Suprapubic skin (tissue), 4 donors: ENCODE measurements around the gene KCNJ9. TPM values are rescaled to one million over a fixed set of nuclear protein-coding genes. Genes with fewer than 3 reads are reported as not detected.

ENCODE experiments used
- DNase-seq, 2 donors: peaks; one replicate each; pipeline ENCODE4 v3.0.0-alpha.2; 2019; ENCODE audit warnings: low spot score in 2 of 2
- H3K27ac ChIP-seq: fragments of 200-600 bp; sonication (generic); one replicate; pipeline ENCODE4 v1.5.1; 2019
- H3K27me3 ChIP-seq: fragments of 200-600 bp; sonication (generic); one replicate; pipeline ENCODE4 v1.5.1; 2019
- H3K36me3 ChIP-seq: fragments of 200-600 bp; sonication (generic); one replicate; pipeline ENCODE4 v1.5.1; 2019
- H3K4me1 ChIP-seq: fragments of 200-600 bp; sonication (generic); one replicate; pipeline ENCODE4 v1.5.1; 2019
- H3K4me3 ChIP-seq: fragments of 200-600 bp; sonication (generic); one replicate; pipeline ENCODE4 v1.5.1; 2019; ENCODE audit warnings: mild to moderate bottlenecking
- H3K9me3 ChIP-seq: fragments of 200-600 bp; sonication (generic); one replicate; pipeline ENCODE4 v1.5.1; 2019
- EP300 ChIP-seq: sonication (generic); formaldehyde crosslinking; IDR thresholded peaks from one replicate; pipeline ENCODE4 v1.6.1; 2017; ENCODE audit warnings: antibody characterized with exemption
- POLR2A ChIP-seq, 2 donors: fragments of 450-650 bp; IDR thresholded peaks; one replicate each; pipeline ENCODE4 v1.6.1; 2017; ENCODE audit warnings: antibody characterized with exemption in 2 of 2, mild to moderate bottlenecking in 2 of 2, moderate library complexity in 2 of 2
- POLR2AphosphoS5 ChIP-seq, 3 donors: sonication (generic); formaldehyde crosslinking; IDR thresholded peaks; one replicate each; pipeline ENCODE4 v1.6.1; 2017; ENCODE audit warnings: antibody characterized with exemption in 3 of 3
- WGBS: methylation state at CpG from one replicate; pipeline ENCODE4 v1.1.5; 2018; 5-methylcytosine and 5-hydroxymethylcytosine counted together
- total RNA-seq, 4 donors: library from RNA; depleted of rRNA; stranded (reverse); fragments of >200 nt; gene quantifications; one replicate each; pipeline ENCODE4 v1.1.0, GENCODE V29; 2016
- TF ChIP-seq, protein P1 (sequence below), 2 donors: fragments of 200-600 bp in 1 of 2; fragments of 450-650 bp in 1 of 2; sonication (generic) in 1 of 2; IDR thresholded peaks; one replicate each; pipeline ENCODE4 v1.5.1; 2016 to 2019; ENCODE audit warnings: antibody characterized with exemption in 2 of 2, mild to moderate bottlenecking in 1 of 2, moderate library complexity in 1 of 2

KCNJ9 gene
- total RNA-seq, 4 donors from 2014 or later, result 0.13 TPM; not detected in 3

DNA sequence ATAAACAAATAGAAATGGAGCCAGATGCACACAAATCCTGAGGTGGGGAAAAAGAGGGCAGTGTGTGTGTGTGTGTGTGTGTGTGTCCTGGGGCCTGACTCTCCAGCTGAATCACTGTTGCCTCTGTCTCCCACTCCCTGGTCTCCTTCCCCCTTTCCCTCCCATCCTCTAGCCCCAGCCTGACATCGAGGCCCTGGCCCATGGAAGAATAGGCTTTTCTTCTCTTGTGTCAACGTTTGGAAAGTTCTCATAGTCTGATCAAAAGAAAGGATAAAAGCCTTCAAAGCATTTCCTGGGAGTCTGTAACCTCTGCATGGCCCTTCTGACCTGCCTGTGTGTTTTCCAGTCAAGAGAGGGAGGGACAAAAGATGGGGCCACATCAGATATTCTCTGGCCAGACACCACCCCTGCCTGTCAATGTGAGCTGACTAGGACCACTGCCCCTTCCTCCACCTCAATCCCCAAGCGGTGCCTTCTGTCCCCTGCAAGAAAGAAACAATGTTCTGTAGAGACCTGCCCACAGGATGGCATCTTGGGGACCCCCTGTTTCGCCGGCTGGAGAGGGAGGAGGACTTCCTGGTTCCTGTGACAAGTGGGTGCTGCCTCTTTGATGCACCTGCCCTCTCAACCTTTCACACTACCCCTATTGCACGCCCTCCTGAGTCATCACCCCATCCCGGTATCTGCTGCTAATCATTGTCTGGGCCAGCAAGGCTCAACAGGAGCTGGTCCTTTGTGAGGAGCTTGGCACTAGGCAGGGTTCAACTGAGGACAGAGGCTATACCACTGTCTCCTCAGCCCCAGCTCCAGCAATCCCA lies 27.6 kb upstream of the KCNJ9 start:
- Histone ChIP-seq H3K4me3 (no peak overlapping the region), H3K4me1 (no peaks in the 10 kb centered on the region), H3K36me3 (no peaks in the 10 kb centered on the region), H3K27me3 (peaks cover 10% of the 10 kb centered on the region), H3K9me3 (no peaks in the 10 kb centered on the region), H3K27ac (no peak overlapping the region)
- no peak for DNase-seq
- WGBS, result 66% methylated on average over 7 of the region's 7 CpGs
- TF ChIP-seq POLR2AphosphoS5 (IDR thresholded peaks at IDR 0.05) (no peak), POLR2A (IDR thresholded peaks at IDR 0.05) (no peak), EP300 (no peak)
- TF ChIP-seq, protein P1, sequence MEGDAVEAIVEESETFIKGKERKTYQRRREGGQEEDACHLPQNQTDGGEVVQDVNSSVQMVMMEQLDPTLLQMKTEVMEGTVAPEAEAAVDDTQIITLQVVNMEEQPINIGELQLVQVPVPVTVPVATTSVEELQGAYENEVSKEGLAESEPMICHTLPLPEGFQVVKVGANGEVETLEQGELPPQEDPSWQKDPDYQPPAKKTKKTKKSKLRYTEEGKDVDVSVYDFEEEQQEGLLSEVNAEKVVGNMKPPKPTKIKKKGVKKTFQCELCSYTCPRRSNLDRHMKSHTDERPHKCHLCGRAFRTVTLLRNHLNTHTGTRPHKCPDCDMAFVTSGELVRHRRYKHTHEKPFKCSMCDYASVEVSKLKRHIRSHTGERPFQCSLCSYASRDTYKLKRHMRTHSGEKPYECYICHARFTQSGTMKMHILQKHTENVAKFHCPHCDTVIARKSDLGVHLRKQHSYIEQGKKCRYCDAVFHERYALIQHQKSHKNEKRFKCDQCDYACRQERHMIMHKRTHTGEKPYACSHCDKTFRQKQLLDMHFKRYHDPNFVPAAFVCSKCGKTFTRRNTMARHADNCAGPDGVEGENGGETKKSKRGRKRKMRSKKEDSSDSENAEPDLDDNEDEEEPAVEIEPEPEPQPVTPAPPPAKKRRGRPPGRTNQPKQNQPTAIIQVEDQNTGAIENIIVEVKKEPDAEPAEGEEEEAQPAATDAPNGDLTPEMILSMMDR (IDR thresholded peaks at IDR 0.05), result no peak

DNA sequence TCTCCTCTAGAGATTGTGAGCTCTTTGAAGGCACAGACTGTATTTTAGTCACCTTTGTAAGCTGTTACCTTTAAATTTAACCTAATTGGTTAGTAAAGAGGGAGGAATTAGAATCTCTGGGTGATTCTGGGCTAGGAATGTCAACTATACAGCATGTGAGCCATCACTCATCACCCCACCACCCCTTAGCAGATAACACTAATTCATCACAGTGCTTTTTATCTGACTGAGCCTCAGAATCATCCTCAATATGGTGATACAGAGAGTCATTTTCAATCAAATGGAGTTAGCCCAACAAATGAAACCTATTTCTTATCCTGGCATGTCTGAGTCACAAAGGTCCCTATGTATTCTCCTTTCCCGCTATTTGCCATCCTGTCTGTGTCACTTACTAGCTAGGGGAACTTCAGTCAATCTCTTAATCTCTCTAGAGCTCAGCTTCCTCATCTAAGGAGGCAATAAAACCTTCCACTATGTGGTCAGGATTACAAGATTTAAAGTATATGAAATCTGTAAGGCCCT lies 24.6 kb upstream of the KCNJ9 start:
- Histone ChIP-seq H3K4me1 (peaks cover 2% of the 10 kb centered on the region), H3K36me3 (no peaks in the 10 kb centered on the region), H3K4me3 (no peak overlapping the region), H3K27ac (no peak overlapping the region), H3K9me3 (no peaks in the 10 kb centered on the region), H3K27me3 (peaks cover 15% of the 10 kb centered on the region)
- TF ChIP-seq POLR2AphosphoS5 (IDR thresholded peaks at IDR 0.05) (no peak), EP300 (no peak), POLR2A (IDR thresholded peaks at IDR 0.05) (no peak)
- TF ChIP-seq, protein P1 (IDR thresholded peaks at IDR 0.05), result no peak
- no peak for DNase-seq
- WGBS, result 79% methylated on average over 1 of the region's 1 CpG

DNA sequence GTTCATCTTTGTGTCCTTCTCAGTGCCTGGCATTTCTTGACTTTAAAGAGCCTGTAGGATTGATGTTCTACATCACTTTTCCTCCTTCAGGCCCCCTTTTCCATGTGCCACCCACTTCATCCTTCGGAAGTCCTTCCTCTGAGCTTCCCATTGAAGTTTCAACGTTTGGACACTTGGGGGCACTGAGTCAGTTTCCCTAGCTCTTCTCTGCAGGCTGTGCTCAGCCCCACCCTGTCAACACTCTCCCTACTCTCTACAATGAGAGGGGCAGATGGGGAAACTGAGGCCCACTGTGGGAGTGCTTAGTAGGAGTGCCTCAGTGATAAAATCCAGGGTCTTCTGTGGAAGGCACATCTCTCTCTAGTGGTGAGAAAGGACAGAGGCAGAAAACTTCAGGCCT lies 23.3 kb upstream of the KCNJ9 start:
- DNase-seq, result no peak
- H3K27ac ChIP-seq, result no peak overlapping the region
- 52% methylated on average over 2 of the region's 2 CpGs for WGBS
- peaks cover 18% of the 10 kb centered on the region for H3K27me3 ChIP-seq
- no peaks in the 10 kb centered on the region for H3K36me3 ChIP-seq
- no peaks in the 10 kb centered on the region for H3K9me3 ChIP-seq
- H3K4me3 ChIP-seq, result no peak overlapping the region
- no peak for TF ChIP-seq POLR2AphosphoS5 (IDR thresholded peaks at IDR 0.05)
- TF ChIP-seq EP300, result no peak
- TF ChIP-seq, protein P1 (IDR thresholded peaks at IDR 0.05), result no peak
- no peak for TF ChIP-seq POLR2A (IDR thresholded peaks at IDR 0.05)
- peaks cover 3% of the 10 kb centered on the region for H3K4me1 ChIP-seq

DNA sequence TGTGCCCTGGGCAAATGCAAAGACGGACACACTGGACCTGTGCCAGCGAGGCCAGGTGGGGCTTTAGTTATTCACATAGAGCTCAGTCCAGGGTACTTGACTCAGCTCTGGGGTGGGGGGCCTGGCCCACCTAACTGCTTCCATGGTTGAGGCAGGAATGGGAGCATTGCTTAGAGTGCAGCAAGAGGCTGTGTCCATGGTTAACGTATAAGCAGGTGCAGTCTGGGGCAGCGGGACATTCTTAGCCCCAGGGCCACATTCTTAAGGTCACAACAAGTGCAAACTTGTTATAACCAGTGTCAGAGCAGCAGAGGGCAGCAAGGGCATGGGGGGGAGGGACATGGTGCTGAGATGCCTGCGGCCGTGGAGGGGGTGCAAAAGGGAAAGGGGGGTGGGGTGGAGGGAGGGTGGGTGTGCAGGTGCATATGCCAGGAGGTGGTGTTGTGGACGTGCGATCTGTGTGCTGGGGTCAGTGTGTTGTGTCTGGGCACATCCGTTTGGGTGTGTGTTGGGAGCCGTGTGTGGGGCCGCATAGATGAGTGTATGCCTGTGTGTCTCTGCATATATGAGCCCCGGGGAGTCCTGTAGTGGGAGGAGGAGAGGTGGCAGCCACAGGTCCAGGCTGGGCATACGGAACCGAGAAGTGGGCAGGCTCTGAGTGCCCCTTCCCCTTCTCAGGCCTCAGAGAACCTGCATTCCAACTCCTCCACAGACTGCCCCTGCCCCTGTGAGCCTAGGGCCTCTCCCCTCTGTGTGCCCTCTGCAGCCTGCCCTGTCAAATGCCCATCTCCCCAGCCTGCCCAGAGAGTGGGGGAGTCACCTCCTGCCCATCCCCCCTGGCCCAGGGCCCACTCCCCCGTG lies 19.7 kb upstream of the KCNJ9 start:
- no peaks in the 10 kb centered on the region for H3K9me3 ChIP-seq
- H3K27me3 ChIP-seq, result peaks cover 13% of the 10 kb centered on the region
- H3K36me3 ChIP-seq, result no peaks in the 10 kb centered on the region
- H3K27ac ChIP-seq, result no peak overlapping the region
- WGBS, result 57% methylated on average over 15 of the region's 15 CpGs
- TF ChIP-seq POLR2AphosphoS5 (IDR thresholded peaks at IDR 0.05) (no peak), POLR2A (IDR thresholded peaks at IDR 0.05) (no peak), EP300 (no peak)
- TF ChIP-seq, protein P1 (IDR thresholded peaks at IDR 0.05), result no peak
- peaks cover 3% of the 10 kb centered on the region for H3K4me1 ChIP-seq
- no peak overlapping the region for H3K4me3 ChIP-seq
- no peak for DNase-seq

DNA sequence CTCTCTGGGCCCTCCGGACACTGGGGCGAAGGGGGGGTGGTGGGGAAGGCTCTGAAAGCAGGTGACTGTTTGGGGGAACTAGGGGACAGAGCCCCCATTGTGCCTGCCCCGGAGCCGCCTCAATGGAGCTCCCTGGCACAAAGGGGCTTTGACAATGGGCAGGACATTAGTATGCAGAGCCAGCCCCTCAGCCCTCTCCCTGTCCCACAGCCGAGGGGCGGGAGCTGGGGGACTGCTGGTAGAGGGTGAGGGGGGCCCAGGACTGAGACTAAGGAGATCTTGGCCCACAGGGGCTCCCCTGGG lies 19.2 kb upstream of the KCNJ9 start:
- Histone ChIP-seq H3K27ac (no peak overlapping the region), H3K4me3 (no peak overlapping the region)
- TF ChIP-seq EP300 (no peak), POLR2A (IDR thresholded peaks at IDR 0.05) (no peak), POLR2AphosphoS5 (IDR thresholded peaks at IDR 0.05) (no peak)
- TF ChIP-seq, protein P1 (IDR thresholded peaks at IDR 0.05), result no peak

More for the DNA sequence above, 19.2 kb upstream of the KCNJ9 start:
- peaks cover 3% of the 10 kb centered on the region for H3K4me1 ChIP-seq
- H3K9me3 ChIP-seq, result no peaks in the 10 kb centered on the region
- 83% methylated on average over 4 of the region's 6 CpGs for WGBS
- no peak for DNase-seq
- no peaks in the 10 kb centered on the region for H3K36me3 ChIP-seq
- peaks cover 13% of the 10 kb centered on the region for H3K27me3 ChIP-seq
